NCI-H2107 treated with DMSO at 0.1 percent for 48 hours (cell line): ENCODE results near the gene DMPK.
A peak's percentile ranks its signal among the peaks of the same experiment; 100 is the strongest.

Experiments used
- DNase-seq: peaks from one replicate; lab custom pipeline; 2025; ENCODE audit not compliant: unreplicated experiment; lab: John Stamatoyannopoulos, UW

DMPK gene

DNA sequence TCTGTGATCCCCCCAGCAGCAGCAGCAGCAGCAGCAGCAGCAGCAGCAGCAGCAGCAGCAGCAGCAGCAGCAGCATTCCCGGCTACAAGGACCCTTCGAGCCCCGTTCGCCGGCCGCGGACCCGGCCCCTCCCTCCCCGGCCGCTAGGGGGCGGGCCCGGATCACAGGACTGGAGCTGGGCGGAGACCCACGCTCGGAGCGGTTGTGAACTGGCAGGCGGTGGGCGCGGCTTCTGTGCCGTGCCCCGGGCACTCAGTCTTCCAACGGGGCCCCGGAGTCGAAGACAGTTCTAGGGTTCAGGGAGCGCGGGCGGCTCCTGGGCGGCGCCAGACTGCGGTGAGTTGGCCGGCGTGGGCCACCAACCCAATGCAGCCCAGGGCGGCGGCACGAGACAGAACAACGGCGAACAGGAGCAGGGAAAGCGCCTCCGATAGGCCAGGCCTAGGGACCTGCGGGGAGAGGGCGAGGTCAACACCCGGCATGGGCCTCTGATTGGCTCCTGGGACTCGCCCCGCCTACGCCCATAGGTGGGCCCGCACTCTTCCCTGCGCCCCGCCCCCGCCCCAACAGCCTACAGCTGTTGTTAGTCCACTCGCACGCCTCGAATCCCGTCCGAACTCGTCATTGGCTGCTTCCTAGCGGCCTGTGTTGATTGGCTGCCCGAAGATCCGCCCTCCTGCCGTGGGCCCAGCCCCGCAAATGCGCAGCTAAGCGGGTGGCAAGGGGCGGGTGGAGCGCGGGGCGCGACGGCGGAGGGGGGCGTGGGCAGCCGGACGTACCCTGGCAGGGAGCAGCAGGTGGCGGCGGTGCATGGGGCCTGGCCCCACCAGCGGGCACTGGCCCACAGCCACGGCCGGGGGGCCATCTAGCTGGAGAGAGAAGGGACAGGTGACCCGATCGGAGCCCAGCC is 11.8 kb downstream of the DMPK start:
- peak; percentile 92 for DNase-seq

DNA sequence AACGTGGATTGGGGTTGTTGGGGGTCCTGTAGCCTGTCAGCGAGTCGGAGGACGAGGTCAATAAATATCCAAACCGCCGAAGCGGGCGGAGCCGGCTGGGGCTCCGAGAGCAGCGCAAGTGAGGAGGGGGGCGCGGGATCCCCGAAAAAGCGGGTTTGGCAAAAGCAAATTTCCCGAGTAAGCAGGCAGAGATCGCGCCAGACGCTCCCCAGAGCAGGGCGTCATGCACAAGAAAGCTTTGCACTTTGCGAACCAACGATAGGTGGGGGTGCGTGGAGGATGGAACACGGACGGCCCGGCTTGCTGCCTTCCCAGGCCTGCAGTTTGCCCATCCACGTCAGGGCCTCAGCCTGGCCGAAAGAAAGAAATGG is 12.5 kb downstream of the DMPK start:
- no peak for DNase-seq

DNA sequence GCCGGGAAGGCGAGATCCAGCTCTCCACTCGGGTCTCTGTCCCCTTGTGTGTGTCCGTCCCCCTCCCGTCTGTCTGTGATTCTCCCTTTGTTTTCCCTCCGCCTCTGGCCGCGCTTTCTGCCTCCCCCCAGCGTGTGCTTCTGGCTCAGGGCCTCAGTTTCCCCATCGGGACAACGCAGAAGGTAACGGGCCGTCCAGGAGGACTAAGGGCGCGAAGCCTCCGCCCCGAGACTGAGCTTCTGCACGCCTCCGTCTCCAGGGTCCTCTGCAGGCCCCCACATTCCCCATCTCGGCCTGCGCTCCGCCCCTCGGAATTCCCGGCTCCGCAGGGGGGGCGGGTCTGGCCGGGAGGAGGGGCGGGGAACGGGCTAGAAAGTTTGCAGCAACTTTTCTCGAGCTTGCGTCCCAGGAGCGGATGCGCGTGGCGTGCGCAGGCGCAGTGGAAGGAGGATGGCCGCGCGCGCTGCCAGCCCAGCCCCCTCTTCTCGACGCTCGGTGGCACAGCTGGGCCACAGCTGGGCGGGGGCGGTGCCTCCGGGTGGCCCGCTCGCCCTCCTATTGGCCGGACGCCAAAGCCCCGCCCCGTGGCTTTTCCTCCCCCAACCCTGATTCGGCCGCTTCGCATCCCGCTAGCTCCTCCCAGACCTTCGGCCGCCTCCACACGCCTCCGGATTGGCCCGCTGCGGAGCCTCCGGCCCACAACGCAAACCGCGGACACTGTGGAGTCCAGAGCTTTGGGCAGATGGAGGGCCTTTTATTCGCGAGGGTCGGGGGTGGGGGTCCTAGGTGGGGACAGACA is 13.1 kb downstream of the DMPK start, which contains the start of gene SIX5:
TSS of gene SIX5 (minus strand) at position 269 of the 799 bp plus-strand sequence. CDS start 408 bp downstream, outside the sequence.
- peak; percentile 73 for DNase-seq

DNA sequence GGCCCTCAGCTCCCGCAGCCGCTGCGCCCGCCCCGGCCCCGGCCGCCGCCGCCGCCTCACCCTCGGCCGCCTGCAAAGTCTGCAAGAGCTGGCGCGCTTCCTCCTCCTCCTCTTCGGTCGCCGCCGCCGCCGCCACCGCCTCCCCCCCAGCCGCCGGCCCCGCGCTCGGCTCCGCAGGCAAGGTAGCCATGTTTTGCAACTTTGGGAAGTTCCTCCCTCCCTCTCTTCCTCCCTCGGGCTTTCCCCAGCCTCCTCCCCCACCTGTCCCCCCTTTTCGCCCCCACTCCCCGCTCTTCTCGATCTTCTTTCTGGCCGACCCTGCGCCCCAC is 13.7 kb downstream of the DMPK start:
- DNase-seq, result no peak

DNA sequence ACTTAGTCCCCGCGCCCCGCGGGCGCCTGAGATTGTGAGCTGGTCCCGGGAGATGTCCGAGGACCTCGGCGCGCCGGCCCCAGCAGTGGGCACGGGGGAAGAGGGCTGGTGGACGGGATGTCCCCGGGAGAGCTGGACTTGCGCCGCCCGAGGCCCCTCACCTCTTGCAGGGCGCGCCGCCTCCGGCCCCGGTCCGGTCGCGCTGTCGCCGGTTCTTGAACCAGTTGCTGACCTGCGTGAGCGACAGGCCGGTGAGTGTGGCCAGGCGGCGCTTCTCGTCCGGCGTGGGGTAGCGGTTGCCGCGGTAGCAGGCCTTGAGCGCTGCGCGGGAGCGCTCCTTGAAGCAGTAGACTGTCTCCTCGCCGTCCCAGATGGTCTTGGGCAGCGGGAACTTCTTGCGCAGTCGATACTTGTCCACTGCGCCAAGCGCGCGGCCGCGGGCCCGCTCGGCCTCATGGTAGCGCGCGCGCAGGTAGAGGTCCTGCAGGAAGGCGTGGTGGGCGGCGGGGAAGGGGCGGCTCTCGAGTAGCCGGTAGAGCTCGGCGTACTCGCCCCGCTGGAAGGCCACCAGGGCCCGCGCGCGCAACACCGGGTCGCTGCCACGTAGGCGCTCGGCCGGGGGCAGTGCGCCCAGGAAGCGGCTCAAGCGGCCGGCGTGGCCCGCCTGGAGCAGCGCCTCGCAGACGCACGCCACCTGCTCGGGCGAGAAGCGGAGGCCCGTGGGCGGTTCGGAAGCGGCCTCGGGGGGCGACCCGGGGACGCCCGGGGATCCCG is 14.2 kb downstream of the DMPK start:
- DNase-seq, result no peak

DNA sequence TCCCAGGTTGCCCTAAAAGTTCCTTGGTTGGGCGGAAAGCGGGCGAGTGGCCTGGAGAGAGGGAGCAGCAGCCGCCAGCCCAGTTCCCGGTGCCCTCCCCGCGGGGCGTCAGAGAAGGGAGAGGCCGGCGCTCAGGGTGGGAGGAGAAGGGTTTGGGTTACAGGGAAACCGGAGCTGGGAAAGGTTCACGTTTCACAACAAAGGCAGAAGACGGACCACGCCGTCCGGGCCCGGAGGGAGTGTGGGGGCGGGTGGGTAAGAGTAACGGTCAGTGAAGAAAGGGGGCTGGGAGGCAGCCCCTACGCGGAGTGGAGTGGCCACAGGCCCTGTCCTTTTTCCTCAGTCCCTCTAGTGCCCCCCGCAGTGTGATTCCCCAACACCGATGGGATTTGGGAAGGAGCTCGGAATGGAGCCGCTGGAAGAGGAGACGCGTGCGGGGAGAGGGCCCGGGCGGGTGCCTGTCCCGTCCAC is 14.8 kb downstream of the DMPK start:
- peak; percentile 70 for DNase-seq

DNA sequence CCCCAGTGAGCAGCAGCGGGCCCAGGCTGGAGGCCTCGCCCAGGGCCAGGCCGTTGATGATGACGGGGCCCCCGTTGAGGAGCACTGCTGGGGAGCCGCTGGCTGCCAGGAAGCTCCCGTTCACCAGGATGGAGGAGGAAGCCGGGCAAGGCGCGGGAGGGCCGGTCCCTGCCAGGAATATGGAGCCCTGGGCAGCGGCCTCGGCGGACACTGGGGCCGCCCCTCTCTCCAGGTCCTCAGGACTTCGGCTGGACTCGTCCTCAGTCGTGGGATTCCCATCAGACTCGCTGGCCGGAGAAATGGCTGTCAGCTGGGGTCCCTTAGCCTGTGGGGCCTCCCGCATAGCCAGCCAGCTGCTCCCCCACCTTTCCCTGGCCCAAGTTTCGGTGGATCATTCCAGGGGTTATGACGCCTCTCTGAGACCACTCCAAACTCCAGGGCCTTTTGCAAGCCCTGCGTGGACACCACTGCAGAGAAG is 15.4 kb downstream of the DMPK start:
- DNase-seq, result no peak

DNA sequence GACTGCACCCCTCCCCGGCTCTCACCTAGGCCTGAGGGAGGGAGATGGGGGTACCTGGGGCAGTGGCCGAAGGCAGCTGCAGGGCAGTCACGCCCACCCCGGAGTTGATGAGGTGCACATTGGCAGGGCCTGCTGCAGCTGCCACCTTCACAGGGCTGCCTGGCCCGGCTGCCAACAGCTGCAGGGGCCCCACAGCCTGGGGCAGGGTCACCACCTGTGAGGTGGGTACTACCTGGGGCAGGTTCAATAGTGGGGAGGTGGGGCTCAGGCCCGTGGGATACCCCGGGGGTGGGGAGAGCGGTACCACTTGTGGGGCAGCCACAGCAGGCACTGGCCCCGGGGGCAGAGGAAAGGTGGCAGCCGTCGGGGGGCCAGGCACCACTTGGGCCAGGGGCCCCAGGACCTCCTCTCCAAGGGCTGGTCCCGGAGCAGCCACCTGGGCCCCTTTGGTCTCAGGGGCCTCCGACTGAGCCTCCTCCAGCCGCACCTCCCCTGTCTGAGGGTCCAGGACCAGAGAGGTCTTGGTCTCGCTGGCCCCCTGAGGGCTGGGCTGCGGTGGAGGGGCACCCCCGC is 15.9 kb downstream of the DMPK start:
- DNase-seq, result no peak

DNA sequence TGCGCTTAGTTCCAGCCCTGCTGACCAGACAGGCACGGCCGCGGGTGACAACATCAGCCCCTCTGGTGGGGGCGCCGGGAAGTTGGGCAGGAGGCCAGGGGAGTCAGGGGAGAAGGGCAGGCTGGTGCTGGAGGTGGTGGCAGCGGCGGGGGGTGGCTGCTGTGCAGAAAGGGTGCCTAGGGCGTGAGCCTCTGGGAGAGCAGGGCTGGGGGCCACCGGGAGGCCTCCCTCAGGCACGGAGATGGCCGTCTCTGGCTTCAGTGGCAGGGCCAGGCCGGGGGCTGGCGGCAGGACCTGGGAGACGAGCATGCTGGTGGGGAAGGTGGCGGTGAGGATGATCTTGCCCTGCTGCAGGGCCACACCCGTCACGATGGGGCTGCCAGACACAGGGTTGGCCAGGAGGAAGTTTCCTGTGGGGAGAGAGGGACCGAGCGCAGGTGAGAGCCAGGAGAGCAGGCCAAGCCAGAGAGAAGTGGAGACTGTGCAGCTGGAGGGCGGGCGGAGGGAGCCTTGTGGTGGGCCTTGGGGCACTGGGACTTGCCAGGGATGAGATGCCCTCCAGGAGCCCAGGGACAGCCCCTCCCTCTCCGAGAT is 16.5 kb downstream of the DMPK start:
- no peak for DNase-seq

DNA sequence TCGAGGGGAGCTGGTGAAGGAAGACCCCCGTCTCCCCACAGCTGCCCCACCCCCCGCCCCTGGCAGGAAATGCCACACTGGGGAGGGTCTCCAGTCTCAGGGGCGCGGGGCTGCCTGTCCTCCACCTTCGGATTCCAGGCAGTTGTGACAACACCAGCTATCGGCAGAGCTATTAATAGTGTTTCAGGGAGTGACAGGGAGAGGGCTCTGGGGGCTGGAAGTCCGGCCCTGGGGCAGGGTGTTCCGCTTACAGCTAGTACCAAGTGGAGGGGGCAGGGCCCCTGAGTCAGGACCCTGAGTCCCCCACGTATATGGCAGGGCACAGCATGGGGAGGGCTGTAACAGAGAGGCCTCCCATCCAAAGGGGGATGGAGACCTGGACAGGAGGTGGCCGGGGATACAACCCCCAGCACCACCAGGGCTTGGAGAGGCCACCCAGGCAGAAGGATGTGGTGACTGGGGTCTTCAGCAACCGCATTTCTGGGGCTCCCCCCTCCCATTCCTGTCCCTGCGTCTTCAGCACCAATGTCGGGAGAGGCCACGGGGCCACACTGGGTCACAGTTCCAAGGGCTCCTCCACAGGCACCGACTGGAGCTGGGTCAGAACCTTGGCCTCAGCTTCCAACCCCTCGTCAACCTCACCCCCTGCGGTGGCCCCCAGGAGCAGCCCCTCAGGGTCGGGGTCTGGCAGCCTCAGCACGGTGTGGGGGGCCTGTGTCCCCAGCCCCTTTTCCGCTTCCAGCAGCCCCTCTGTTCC is 17.2 kb downstream of the DMPK start:
- DNase-seq, result no peak

DNA sequence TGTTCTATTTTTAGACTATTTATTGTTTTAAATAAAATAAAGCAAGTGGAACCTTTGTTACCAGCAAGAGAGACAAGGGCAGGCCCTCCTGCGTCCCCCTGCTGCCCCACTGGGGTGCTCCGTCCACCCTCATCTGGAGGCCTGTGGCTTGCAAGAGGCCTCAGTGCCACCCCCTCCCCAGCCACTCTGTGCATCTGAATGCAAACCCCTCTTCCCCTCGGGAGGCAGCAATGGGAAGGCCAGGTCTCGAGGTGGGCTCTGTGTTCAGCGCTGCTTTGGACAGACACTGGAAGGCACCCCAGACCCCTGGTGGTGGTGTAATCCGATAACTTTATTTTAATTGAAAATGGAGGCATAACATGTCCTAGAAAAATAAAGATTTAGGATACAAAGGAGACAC is 17.8 kb downstream of the DMPK start:
- DNase-seq, result no peak

DNA sequence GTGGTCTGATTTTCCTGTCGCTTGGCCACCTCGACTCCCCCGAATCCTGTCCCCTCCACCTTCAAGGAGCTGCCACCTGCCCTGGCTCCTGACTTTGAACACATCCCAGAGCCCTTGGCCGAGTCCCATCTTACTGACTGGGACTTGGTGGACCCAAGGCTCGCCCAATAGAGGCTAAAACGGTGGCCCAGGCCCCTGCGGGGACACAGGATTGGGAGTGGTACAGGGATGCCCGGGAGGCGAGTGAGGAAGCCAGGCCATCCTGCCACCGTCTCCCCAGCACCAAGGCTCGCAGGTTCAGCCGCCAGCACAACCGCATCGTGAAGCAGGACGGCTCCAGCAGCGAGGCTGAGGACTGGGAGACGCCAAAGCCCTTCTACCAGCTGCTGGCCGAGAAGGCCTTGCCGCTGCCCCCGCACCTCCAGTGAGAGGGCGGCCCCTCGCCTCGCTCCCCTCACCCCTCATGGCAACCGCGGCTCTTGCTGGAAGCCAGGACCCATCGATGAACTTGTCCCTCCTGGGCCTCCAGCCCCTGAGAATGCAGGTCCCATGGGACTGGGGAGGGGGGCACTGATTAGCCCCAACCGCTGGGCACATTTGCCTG is 18.5 kb downstream of the DMPK start:
- no peak for DNase-seq

DNA sequence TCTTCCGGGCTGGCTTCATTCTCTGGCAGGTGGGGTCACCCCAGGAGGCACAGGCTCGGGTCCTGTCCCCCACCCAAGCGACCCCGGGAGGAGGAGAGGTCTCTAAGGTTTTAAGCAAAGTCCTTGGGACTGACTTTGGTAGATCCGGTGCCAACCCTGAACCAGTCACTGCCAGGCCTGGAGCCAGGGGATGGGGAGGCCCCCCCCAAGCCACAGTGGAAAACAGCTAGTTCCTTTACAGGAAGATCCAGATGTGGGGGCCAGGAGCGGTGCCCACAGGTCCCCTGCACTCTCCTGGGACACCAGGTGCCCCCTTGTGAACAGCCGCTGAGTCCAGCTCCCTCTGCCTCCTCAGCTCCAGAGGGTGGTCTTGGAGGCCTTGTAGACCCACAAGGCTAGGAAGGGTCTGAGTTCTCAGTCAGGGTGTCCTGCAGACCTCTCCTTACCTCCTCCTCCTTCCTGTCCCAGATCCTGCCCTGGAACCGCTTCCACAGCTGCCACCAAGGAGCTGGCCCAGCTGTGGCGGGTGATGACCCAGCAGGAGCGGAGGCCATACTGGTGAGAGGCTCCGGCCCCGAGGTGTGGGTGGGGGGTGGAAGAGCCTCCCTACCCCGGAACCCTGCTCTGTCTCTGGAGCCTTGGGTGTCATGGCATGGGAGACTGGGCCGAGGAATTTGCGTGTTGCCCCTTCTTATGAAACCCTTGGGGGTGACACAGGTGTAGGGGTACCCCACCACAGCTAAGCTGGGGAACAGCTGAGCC is 19.2 kb downstream of the DMPK start:
- DNase-seq, result no peak

DNA sequence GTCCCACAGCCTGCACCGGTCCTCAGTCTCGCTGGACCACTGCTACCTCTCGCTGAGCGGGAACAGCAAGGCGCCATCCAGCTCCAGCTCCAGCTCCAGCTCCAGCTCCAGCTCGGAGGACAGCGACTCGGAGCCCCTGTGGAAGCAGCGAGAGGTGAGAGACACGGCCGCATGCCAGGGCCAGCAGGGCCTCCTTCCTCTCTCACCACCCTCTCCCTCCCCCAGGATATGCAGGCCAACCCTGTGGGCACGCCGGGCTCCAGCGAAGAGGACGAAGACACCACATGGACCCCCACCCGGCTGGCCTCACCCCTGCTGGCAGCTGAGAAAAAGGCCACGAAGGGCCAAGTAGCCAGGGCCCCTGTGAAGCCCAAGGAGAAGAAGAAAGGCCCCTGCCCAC is 20.6 kb downstream of the DMPK start:
- DNase-seq, result no peak

DNA sequence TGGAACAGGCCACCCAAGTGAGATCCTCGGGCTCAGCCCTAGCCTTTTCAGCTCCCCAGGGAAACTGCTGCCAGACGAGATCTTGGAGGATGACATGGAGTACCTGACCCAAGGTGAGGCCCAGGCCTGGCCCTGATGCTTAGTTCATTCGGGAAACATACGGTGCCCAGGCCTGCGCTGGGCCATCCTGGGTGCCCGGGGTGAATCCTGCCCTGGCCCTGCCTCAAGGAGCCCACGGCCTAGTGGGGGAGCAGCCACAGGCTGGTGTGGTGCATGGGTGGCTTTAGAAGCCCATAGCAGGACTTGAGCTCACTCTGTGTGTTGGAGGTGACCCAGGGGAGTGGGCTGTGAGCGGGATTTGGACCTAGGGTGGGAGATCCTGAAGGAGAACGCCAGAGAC is 23.4 kb downstream of the DMPK start:
- DNase-seq, result no peak

DNA sequence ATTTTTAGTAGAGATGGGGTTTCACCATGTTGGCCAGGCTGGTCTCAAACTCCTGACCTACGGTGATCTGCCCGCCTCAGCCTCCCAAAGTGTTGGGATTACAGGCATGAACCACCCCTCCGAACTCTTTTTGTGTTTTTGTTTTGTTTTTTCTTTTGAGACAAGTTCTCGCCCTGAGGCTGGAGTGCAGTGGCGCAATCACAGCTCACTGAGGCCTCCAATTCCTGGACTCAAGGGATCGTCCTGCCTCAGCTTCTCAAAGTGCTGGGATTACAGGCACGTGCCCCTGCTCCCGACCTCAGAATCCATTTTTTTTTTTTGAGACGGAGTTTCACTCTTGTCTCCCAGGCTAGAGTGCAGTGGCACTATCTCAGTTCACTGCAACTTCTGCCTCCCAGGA is 24.6 kb downstream of the DMPK start:
- no peak for DNase-seq

DNA sequence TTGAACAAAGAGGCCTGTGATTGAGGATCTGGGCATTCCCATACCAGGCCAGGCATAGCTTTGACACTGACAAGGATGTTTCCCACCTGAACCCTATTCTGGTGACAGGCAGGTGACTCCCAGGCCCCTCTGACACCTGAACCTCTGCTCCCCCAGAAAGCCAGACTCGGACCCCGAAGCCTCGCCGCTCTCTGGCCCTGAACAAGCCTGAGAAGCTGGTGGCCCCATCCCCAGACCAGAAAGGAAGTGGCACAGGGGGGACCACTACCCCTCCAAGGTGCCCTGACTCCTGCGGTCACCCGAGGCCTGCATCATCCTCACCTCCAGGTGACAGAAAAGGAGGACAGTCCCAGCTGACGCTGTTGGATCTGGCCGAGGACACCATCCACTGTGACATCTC is 28.0 kb downstream of the DMPK start:
- no peak for DNase-seq

DNA sequence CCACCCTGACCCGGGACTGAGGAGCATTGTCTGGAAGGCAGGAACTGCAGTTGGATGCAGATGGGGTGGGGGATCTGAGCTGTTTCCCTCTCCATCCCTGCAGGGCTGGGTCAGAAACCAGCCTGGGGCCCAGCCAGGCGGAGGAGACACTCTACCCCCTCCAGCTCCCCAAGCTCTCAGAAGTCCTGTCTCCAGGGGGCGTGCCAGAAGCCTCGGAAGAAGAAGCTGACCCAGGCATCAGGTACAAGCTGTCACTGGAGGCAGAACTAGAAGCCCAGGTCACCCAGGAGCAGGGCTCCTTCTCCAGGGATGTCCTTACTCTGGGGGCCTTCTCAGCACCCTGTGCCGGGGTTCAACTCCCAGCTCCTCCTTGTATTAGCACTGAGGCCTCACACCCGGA is 28.7 kb downstream of the DMPK start:
- no peak for DNase-seq

DNA sequence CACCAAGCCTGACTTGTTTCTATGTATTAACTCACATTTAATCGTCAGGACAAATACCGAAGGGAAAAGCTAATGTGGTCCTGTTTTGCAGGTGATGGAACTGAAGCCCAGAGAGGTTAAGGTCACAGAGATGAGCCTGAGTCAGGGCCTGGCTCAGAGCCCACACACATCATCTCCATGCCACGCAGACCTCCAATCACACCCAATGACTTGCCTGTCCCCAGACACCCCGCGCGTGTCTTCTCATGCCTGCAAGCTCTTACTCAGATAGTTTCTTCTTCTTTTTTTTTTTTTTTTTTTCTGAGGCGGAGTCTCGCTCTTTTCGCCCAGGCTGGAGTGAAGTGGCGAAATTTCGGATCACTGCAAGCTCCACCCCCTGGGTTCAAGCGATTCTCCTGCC is 29.7 kb downstream of the DMPK start:
- DNase-seq, result no peak
